Common myeloid progenitor, CD34-positive (primary cell): ENCODE data around the gene LEFTY2.

Source experiments
- CTCF ChIA-PET: fragments of 350-600 bp; sonication (Branson Sonifier 250); formaldehyde crosslinking; loops from one replicate; lab custom pipeline; 2021; ENCODE audit warnings: antibody characterized with exemption; lab: Charles Lee
- POLR2A ChIA-PET: fragments of 350-600 bp; sonication (Branson Sonifier 250); formaldehyde crosslinking; loops from one replicate; lab custom pipeline; 2021; ENCODE audit warnings: antibody characterized with exemption; lab: Charles Lee
- DNase-seq, 3 donors: peaks; one replicate each; pipeline versions ENCODE4 v3.0.0 to v3.0.0-alpha.2; 2013
- H3K27ac ChIP-seq, 2 experiments: 1 replicate in 1 of 2; 2 replicates in 1 of 2; pipeline ENCODE4 v1.7.0; 2013; ENCODE audit warnings: inconsistent platforms in 2 of 2, low read length in 2 of 2, mild to moderate bottlenecking in 2 of 2, low read depth in 1 of 2, moderate library complexity in 1 of 2; ENCODE audit not compliant: severe bottlenecking in 2 of 2, insufficient read depth in 1 of 2, poor library complexity in 1 of 2
- H3K27me3 ChIP-seq, 5 experiments: replicated peaks in 2 of 5; 1 replicate in 3 of 5; 2 replicates in 2 of 5; pipeline versions ENCODE4 v1.6.1 to v1.7.0; 2013; ENCODE audit warnings: low read length in 4 of 5, mild to moderate bottlenecking in 2 of 5, moderate library complexity in 2 of 5, inconsistent platforms in 1 of 5; ENCODE audit not compliant: insufficient read depth in 5 of 5, control insufficient read depth in 4 of 5
- H3K36me3 ChIP-seq, 4 experiments: 1 replicate in 2 of 4; 2 replicates in 2 of 4; pipeline versions ENCODE4 v1.6.1 to v1.7.0; 2013; ENCODE audit warnings: low read length in 3 of 4, control low read depth in 1 of 4, mild to moderate bottlenecking in 1 of 4; ENCODE audit not compliant: control insufficient read depth in 4 of 4, insufficient read depth in 4 of 4
- H3K4me1 ChIP-seq, 4 experiments: 1 replicate in 3 of 4; 2 replicates in 1 of 4; pipeline versions ENCODE4 v1.6.1 to v1.7.1; 2013; ENCODE audit warnings: low read length in 3 of 4, mild to moderate bottlenecking in 3 of 4, control low read depth in 1 of 4, inconsistent platforms in 1 of 4, moderate library complexity in 1 of 4; ENCODE audit not compliant: control insufficient read depth in 4 of 4, insufficient read depth in 4 of 4; ENCODE audit errors: control extremely low read depth in 1 of 4
- H3K4me3 ChIP-seq, 7 experiments: 1 replicate in 4 of 7; 2 replicates in 3 of 7; pipeline versions ENCODE4 v1.5.1 to v1.7.0; 2013; ENCODE audit warnings: mild to moderate bottlenecking in 7 of 7, low read length in 6 of 7, moderate library complexity in 6 of 7, inconsistent platforms in 2 of 7, low read depth in 2 of 7, control low read depth in 1 of 7; ENCODE audit not compliant: insufficient read depth in 4 of 7, control insufficient read depth in 1 of 7; ENCODE audit errors: extremely low read depth in 1 of 7
- H3K9me3 ChIP-seq, 5 experiments: 1 replicate in 4 of 5; 2 replicates in 1 of 5; pipeline versions ENCODE4 v1.6.1 to v1.7.1; 2013; ENCODE audit warnings: low read length in 4 of 5, mild to moderate bottlenecking in 2 of 5, inconsistent platforms in 1 of 5, low read depth in 1 of 5, moderate library complexity in 1 of 5; ENCODE audit not compliant: control insufficient read depth in 4 of 5, insufficient read depth in 2 of 5; ENCODE audit errors: control extremely low read depth in 1 of 5
- WGBS: methylation state at CpG from one replicate; pipeline ENCODE4 v1.1.5; 2013; ENCODE audit not compliant: insufficient coverage; 5-methylcytosine and 5-hydroxymethylcytosine counted together

LEFTY2 gene

GRCh38 chr1:225908773-225909172 lies 32.2 kb downstream of the LEFTY2 start:
- DNase-seq, result no peak
- 100% methylated on average over 1 of the region's 2 CpGs for WGBS
- POLR2A ChIA-PET, result no interaction called here
- no peaks in the 10 kb centered on the region for H3K27me3 ChIP-seq
- H3K36me3 ChIP-seq, result peaks cover 0 to 3% (median 1%) of the 10 kb centered on the region in 4 experiments
- no peak overlapping the region for H3K4me3 ChIP-seq
- H3K9me3 ChIP-seq, result no peaks in the 10 kb centered on the region
- CTCF ChIA-PET, result interaction anchor here (0.8 kb wide), 1 partner anchor 20 kb away, joined by 3 read pairs; the partner anchor contains the start of gene LEFTY1
- H3K27ac ChIP-seq, result no peak overlapping the region
- peaks cover 0 to 8% (median 4%) of the 10 kb centered on the region in 4 experiments for H3K4me1 ChIP-seq

GRCh38 chr1:225908013-225908640 lies 32.9 kb downstream of the LEFTY2 start:
- Histone ChIP-seq H3K9me3 (no peaks in the 10 kb centered on the region), H3K27me3 (no peaks in the 10 kb centered on the region), H3K27ac (no peak overlapping the region), H3K4me1 (peaks cover 0 to 8% (median 4%) of the 10 kb centered on the region in 4 experiments), H3K36me3 (peaks cover 0 to 3% (median 1%) of the 10 kb centered on the region in 4 experiments), H3K4me3 (no peak overlapping the region)
- CTCF ChIA-PET, result no interaction called here
- no peak for DNase-seq
- POLR2A ChIA-PET, result no interaction called here
- 93% methylated on average over 3 of the region's 5 CpGs for WGBS

GRCh38 chr1:225907341-225907740 lies 33.7 kb downstream of the LEFTY2 start:
- DNase-seq, result no peak
- Histone ChIP-seq H3K4me1 (peaks cover 0 to 8% (median 4%) of the 10 kb centered on the region in 4 experiments), H3K4me3 (no peak overlapping the region), H3K36me3 (no peaks in the 10 kb centered on the region), H3K9me3 (no peaks in the 10 kb centered on the region), H3K27ac (no peak overlapping the region), H3K27me3 (no peaks in the 10 kb centered on the region)
- WGBS, result 99% methylated on average over 7 of the region's 7 CpGs
- ChIA-PET POLR2A (no interaction called here), CTCF (interaction anchor here (2.8 kb wide), 1 partner anchor 10 kb away, joined by 8 read pairs; no protein-coding TSS in a partner anchor)

GRCh38 chr1:225906467-225906866 lies 34.6 kb downstream of the LEFTY2 start:
- Histone ChIP-seq H3K27me3 (no peaks in the 10 kb centered on the region), H3K4me1 (peaks cover 0 to 7% (median 3%) of the 10 kb centered on the region in 4 experiments), H3K36me3 (no peaks in the 10 kb centered on the region), H3K4me3 (no peak overlapping the region), H3K27ac (no peak overlapping the region), H3K9me3 (no peaks in the 10 kb centered on the region)
- ChIA-PET POLR2A (no interaction called here), CTCF (interaction anchor here (0.8 to 2.8 kb wide), 3 partner anchors 11 to 167 kb away, joined by 3 to 8 read pairs (median 4); no protein-coding TSS in a partner anchor)
- WGBS, result 100% methylated on average over 5 of the region's 6 CpGs
- DNase-seq, result no peak

- Histone ChIP-seq H3K36me3 (no peaks in the 10 kb centered on the region), H3K27ac (no peak overlapping the region), H3K4me1 (peaks cover 0 to 5% (median 0%) of the 10 kb centered on the region in 4 experiments), H3K9me3 (no peaks in the 10 kb centered on the region), H3K4me3 (no peak overlapping the region), H3K27me3 (no peaks in the 10 kb centered on the region)
- CTCF ChIA-PET, result interaction anchor here (1.3 to 1.6 kb wide), 3 partner anchors 24 to 425 kb away, joined by 3 to 6 read pairs (median 3); no protein-coding TSS in a partner anchor
- POLR2A ChIA-PET, result no interaction called here
- 100% methylated on average over 4 of the region's 4 CpGs for WGBS
- no peak for DNase-seq
Measured at GRCh38 chr1:225903623-225904022, 37.4 kb downstream of the LEFTY2 start.

GRCh38 chr1:225899044-225899925 lies 41.7 kb downstream of the LEFTY2 start:
- DNase-seq, result no peak

More at GRCh38 chr1:225899044-225899925, 41.7 kb downstream of the LEFTY2 start:
- Histone ChIP-seq H3K4me1 (peaks cover 0 to 16% (median 9%) of the 10 kb centered on the region in 4 experiments), H3K9me3 (no peaks in the 10 kb centered on the region), H3K27ac (no peak overlapping the region), H3K27me3 (no peaks in the 10 kb centered on the region), H3K36me3 (no peaks in the 10 kb centered on the region), H3K4me3 (no peak overlapping the region)
- ChIA-PET CTCF (interaction anchor here (1.1 kb wide), 1 partner anchor 30 kb away, joined by 3 read pairs; no protein-coding TSS in a partner anchor), POLR2A (no interaction called here)
- WGBS, result 85% methylated on average over 3 of the region's 4 CpGs
